ENCODE data around the gene ACOT7.
"Not testable (repeated sequence)": the region's sequence is repeated elsewhere in the genome, so short reads cannot be mapped to it uniquely, and the experiment has no call there.

The ACOT7 gene

GRCh38 chr1:6310116-6310848 lies 83.3 kb downstream of the ACOT7 start:
- no peak for DNase-seq (ENCODE audit: low read depth)

- no peak for DNase-seq (ENCODE audit: low read depth)
Measured at GRCh38 chr1:6309564-6309963, 84.0 kb downstream of the ACOT7 start.

GRCh38 chr1:6308449-6308848 lies 85.1 kb downstream of the ACOT7 start:
- DNase-seq (ENCODE audit: low read depth): no peak

- not testable (repeated sequence) for DNase-seq (ENCODE audit: low read depth)
Measured at GRCh38 chr1:6307682-6308081, 85.9 kb downstream of the ACOT7 start.

GRCh38 chr1:6307099-6307498 lies 86.5 kb downstream of the ACOT7 start:
- no peak for DNase-seq (ENCODE audit: low read depth)

- no peak for DNase-seq (ENCODE audit: low read depth)
Measured at GRCh38 chr1:6303397-6304012, 90.1 kb downstream of the ACOT7 start.

- no peak for DNase-seq (ENCODE audit: low read depth)
Measured at GRCh38 chr1:6302568-6302967, 91.0 kb downstream of the ACOT7 start.

- peak; percentile 37 for DNase-seq (ENCODE audit: low read depth)
Measured at GRCh38 chr1:6301526-6301925, 92.0 kb downstream of the ACOT7 start.

- DNase-seq (ENCODE audit: low read depth): peak; percentile 22
Measured at GRCh38 chr1:6300342-6301048, 93.1 kb downstream of the ACOT7 start.

GRCh38 chr1:6299557-6300165 lies 93.9 kb downstream of the ACOT7 start:
- DNase-seq (ENCODE audit: low read depth): no peak

- DNase-seq (ENCODE audit: low read depth): no peak
Measured at GRCh38 chr1:6298940-6299465, 94.6 kb downstream of the ACOT7 start.

GRCh38 chr1:6298530-6298929 lies 95.0 kb downstream of the ACOT7 start:
- DNase-seq (ENCODE audit: low read depth): no peak

GRCh38 chr1:6295910-6296309 lies 97.7 kb downstream of the ACOT7 start:
- DNase-seq (ENCODE audit: low read depth): no peak

- DNase-seq (ENCODE audit: low read depth): no peak
Measured at GRCh38 chr1:6294890-6295556, 98.5 kb downstream of the ACOT7 start.

GRCh38 chr1:6294080-6294889 lies 99.3 kb downstream of the ACOT7 start:
- DNase-seq (ENCODE audit: low read depth): no peak

- DNase-seq (ENCODE audit: low read depth): no peak
Measured at GRCh38 chr1:6292102-6292501, 101.5 kb downstream of the ACOT7 start.

- no peak for DNase-seq (ENCODE audit: low read depth)
Measured at GRCh38 chr1:6288665-6289064, 104.9 kb downstream of the ACOT7 start.

GRCh38 chr1:6288026-6288425 lies 105.5 kb downstream of the ACOT7 start:
- DNase-seq (ENCODE audit: low read depth): no peak

GRCh38 chr1:6287431-6287886 lies 106.1 kb downstream of the ACOT7 start:
- no peak for DNase-seq (ENCODE audit: low read depth)

- no peak for DNase-seq (ENCODE audit: low read depth)
Measured at GRCh38 chr1:6287029-6287428, 106.5 kb downstream of the ACOT7 start.

GRCh38 chr1:6286266-6286665 lies 107.3 kb downstream of the ACOT7 start:
- no peak for DNase-seq (ENCODE audit: low read depth)

Data from iris pigment epithelial cell (primary cell).